A549 (cell line): ENCODE data around the gene DNAJB6.

ENCODE experiments used
- EHMT2 ChIP-seq: fragments of 200-600 bp; sonication (generic); IDR thresholded peaks from 2 replicates; pipeline ENCODE4 v1.6.1; 2016; ENCODE audit warnings: antibody characterized with exemption, low read depth, mild to moderate bottlenecking, moderate library complexity
- EP300 ChIP-seq, 2 experiments: fragments of >200 bp; sonication (Bioruptor Twin); formaldehyde crosslinking; IDR thresholded peaks; 2 replicates in 1 of 2; 3 replicates in 1 of 2; pipeline ENCODE4 v1.6.1; 2016 to 2017
- FOSB ChIP-seq: fragments of 250-450 bp; sonication (Bioruptor Pico); IDR thresholded peaks from 2 replicates; pipeline ENCODE4 v1.5.0; 2020; ENCODE audit warnings: mild to moderate bottlenecking, moderate library complexity
- POLR2A ChIP-seq: IDR thresholded peaks from 2 replicates; pipeline ENCODE4 v1.6.1; 2012; ENCODE audit warnings: mild to moderate bottlenecking, low read length
- RAD21 ChIP-seq, 2 experiments: fragments of >200 bp in 1 of 2; sonication (Bioruptor Twin) in 1 of 2; formaldehyde crosslinking in 1 of 2; IDR thresholded peaks in 1 of 2; conservative IDR thresholded peaks in 1 of 2; 2 replicates in 1 of 2; 3 replicates in 1 of 2; pipeline ENCODE4 v1.6.1; 2012 to 2018; ENCODE audit warnings: inconsistent platforms in 1 of 2
- SREBF2 ChIP-seq: fragments of 450-650 bp; IDR thresholded peaks from 2 replicates; pipeline ENCODE4 v1.6.1; 2014; ENCODE audit warnings: mild to moderate bottlenecking, moderate library complexity
- TF ChIP-seq, protein P1 (sequence below): IDR thresholded peaks from 2 replicates; pipeline ENCODE4 v1.6.1; 2012
- TF ChIP-seq, protein P2 (sequence below): fragments of >200 bp; sonication (Bioruptor Twin); formaldehyde crosslinking; IDR thresholded peaks from 3 replicates; pipeline ENCODE4 v1.5.1; 2016

GRCh38 chr7:157399086-157399687 is 62.4 kb downstream of the DNAJB6 start:
- TF ChIP-seq, protein P1, sequence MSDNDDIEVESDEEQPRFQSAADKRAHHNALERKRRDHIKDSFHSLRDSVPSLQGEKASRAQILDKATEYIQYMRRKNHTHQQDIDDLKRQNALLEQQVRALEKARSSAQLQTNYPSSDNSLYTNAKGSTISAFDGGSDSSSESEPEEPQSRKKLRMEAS: no peak
- TF ChIP-seq EP300 (IDR thresholded peaks at IDR 0.05) (no peak), EHMT2 (no peak), SREBF2 (no peak), POLR2A (no peak), RAD21 (conservative IDR thresholded peaks at IDR 0.05 in 1 of 2, IDR thresholded peaks at IDR 0.05 in 1 of 2) (no peak), FOSB (CRISPR knock-in tag) (no peak)
- TF ChIP-seq, protein P2, sequence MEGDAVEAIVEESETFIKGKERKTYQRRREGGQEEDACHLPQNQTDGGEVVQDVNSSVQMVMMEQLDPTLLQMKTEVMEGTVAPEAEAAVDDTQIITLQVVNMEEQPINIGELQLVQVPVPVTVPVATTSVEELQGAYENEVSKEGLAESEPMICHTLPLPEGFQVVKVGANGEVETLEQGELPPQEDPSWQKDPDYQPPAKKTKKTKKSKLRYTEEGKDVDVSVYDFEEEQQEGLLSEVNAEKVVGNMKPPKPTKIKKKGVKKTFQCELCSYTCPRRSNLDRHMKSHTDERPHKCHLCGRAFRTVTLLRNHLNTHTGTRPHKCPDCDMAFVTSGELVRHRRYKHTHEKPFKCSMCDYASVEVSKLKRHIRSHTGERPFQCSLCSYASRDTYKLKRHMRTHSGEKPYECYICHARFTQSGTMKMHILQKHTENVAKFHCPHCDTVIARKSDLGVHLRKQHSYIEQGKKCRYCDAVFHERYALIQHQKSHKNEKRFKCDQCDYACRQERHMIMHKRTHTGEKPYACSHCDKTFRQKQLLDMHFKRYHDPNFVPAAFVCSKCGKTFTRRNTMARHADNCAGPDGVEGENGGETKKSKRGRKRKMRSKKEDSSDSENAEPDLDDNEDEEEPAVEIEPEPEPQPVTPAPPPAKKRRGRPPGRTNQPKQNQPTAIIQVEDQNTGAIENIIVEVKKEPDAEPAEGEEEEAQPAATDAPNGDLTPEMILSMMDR: no peak
